C1 segment of cervical spinal cord (tissue), 14 donors: ENCODE measurements around the gene NRP1.
A peak's percentile ranks its signal among the peaks of the same experiment; 100 is the strongest.

ENCODE experiments used
- DNase-seq, 14 donors: peaks; one replicate each; lab custom pipeline; 2025; lab: John Stamatoyannopoulos, UW

NRP1 gene

GRCh38 chr10:33291053-33291592 is 43.3 kb downstream of the NRP1 start:
- no peak for DNase-seq

- DNase-seq, result no peak
Observed at GRCh38 chr10:33290321-33291052, 44.0 kb downstream of the NRP1 start.

GRCh38 chr10:33289776-33290175 is 44.7 kb downstream of the NRP1 start:
- DNase-seq, result no peak

GRCh38 chr10:33288127-33288526 is 46.3 kb downstream of the NRP1 start:
- DNase-seq, result no peak

GRCh38 chr10:33287112-33287511 is 47.4 kb downstream of the NRP1 start:
- DNase-seq, result no peak

- DNase-seq, result no peak
Observed at GRCh38 chr10:33286157-33286934, 48.1 kb downstream of the NRP1 start.

- no peak for DNase-seq
Observed at GRCh38 chr10:33284945-33285344, 49.5 kb downstream of the NRP1 start.

GRCh38 chr10:33279811-33280602 is 54.5 kb downstream of the NRP1 start:
- no peak for DNase-seq

- no peak for DNase-seq
Observed at GRCh38 chr10:33279276-33279675, 55.2 kb downstream of the NRP1 start.

- no peak for DNase-seq
Observed at GRCh38 chr10:33278198-33278597, 56.3 kb downstream of the NRP1 start.

- no peak for DNase-seq
Observed at GRCh38 chr10:33277135-33277536, 57.3 kb downstream of the NRP1 start.

GRCh38 chr10:33276282-33276923 is 58.1 kb downstream of the NRP1 start:
- DNase-seq, result no peak

- DNase-seq, result no peak
Observed at GRCh38 chr10:33274096-33274785, 60.2 kb downstream of the NRP1 start.

GRCh38 chr10:33273295-33274002 is 61.0 kb downstream of the NRP1 start:
- DNase-seq, result peak in 6 of 14 donors; percentile 4 to 43 (median 18)

- no peak for DNase-seq
Observed at GRCh38 chr10:33272635-33273034, 61.8 kb downstream of the NRP1 start.

GRCh38 chr10:33271969-33272583 is 62.4 kb downstream of the NRP1 start:
- no peak for DNase-seq

GRCh38 chr10:33270971-33271370 is 63.5 kb downstream of the NRP1 start:
- DNase-seq, result no peak

- DNase-seq, result no peak
Observed at GRCh38 chr10:33267708-33268107, 66.8 kb downstream of the NRP1 start.

GRCh38 chr10:33265621-33266020 is 68.8 kb downstream of the NRP1 start:
- DNase-seq, result no peak

- DNase-seq, result no peak
Observed at GRCh38 chr10:33263453-33263852, 71.0 kb downstream of the NRP1 start.
